HG02885 (cell line): ENCODE data around the gene HNRNPUL1.
"Not testable (repeated sequence)": the region's sequence is repeated elsewhere in the genome, so short reads cannot be mapped to it uniquely, and the experiment has no call there.

ENCODE experiments used
- ATAC-seq: cut with Tn5 transposase; IDR thresholded peaks from one replicate; pipeline ENCODE4 v1.9.1; 2021; ENCODE audit warnings: mild to moderate bottlenecking; ENCODE audit not compliant: unreplicated experiment, poor library complexity

The HNRNPUL1 gene

GRCh38 chr19:41273076-41273475 is 8.9 kb downstream of the HNRNPUL1 start:
- no peak for ATAC-seq

- no peak for ATAC-seq
Measured at GRCh38 chr19:41274802-41275201, 10.6 kb downstream of the HNRNPUL1 start.

GRCh38 chr19:41276231-41276630 is 12.1 kb downstream of the HNRNPUL1 start:
- ATAC-seq = no peak

GRCh38 chr19:41278478-41278877 is 14.3 kb downstream of the HNRNPUL1 start:
- no peak for ATAC-seq

GRCh38 chr19:41288673-41289530 is 24.7 kb downstream of the HNRNPUL1 start:
- ATAC-seq = no peak

- ATAC-seq = not testable (repeated sequence)
Measured at GRCh38 chr19:41289814-41290213, 25.6 kb downstream of the HNRNPUL1 start.

GRCh38 chr19:41294393-41294792 is 30.2 kb downstream of the HNRNPUL1 start:
- no peak for ATAC-seq

GRCh38 chr19:41295499-41295898 is 31.3 kb downstream of the HNRNPUL1 start:
- no peak for ATAC-seq

- ATAC-seq = no peak
Measured at GRCh38 chr19:41296433-41296871, 32.3 kb downstream of the HNRNPUL1 start.

- peak; percentile 83 for ATAC-seq
Measured at GRCh38 chr19:41297628-41298347, 33.6 kb downstream of the HNRNPUL1 start.

GRCh38 chr19:41298348-41298964 is 34.3 kb downstream of the HNRNPUL1 start:
- no peak for ATAC-seq

- no peak for ATAC-seq
Measured at GRCh38 chr19:41299046-41299754, 35.0 kb downstream of the HNRNPUL1 start.

GRCh38 chr19:41299755-41300089 is 35.5 kb downstream of the HNRNPUL1 start:
- no peak for ATAC-seq

GRCh38 chr19:41300555-41300954 is 36.4 kb downstream of the HNRNPUL1 start:
- no peak for ATAC-seq

- ATAC-seq = peak; percentile 54
Measured at GRCh38 chr19:41302624-41303351, 38.6 kb downstream of the HNRNPUL1 start.

- no peak for ATAC-seq
Measured at GRCh38 chr19:41303954-41304353, 39.8 kb downstream of the HNRNPUL1 start.

GRCh38 chr19:41304706-41305483 is 40.7 kb downstream of the HNRNPUL1 start:
- no peak for ATAC-seq

GRCh38 chr19:41305927-41306793 is 42.0 kb downstream of the HNRNPUL1 start:
- ATAC-seq = no peak
